GM23338 (cell line): Measurements from ENCODE around the gene NLK. TPM values are rescaled to one million over a fixed set of nuclear protein-coding genes. Genes with fewer than 3 reads are reported as not detected.

Experiments
- ATAC-seq: fragments of 200-7000 bp; cut with Tn5 transposase; 3 replicates; pipeline ENCODE4 v1.9.1; 2020
- DNase-seq: peaks from one replicate; pipeline ENCODE4 v3.0.0-alpha.2; 2015; ENCODE audit warnings: low spot score
- H2AFZ ChIP-seq: fragments of 200-600 bp; sonication (generic); 2 replicates; pipeline ENCODE4 v1.8.0; 2016; ENCODE audit warnings: antibody characterized with exemption, mild to moderate bottlenecking, moderate library complexity
- H3F3A ChIP-seq: fragments of 200-600 bp; sonication (generic); replicated peaks from 2 replicates; pipeline ENCODE4 v1.8.0; 2017; ENCODE audit warnings: antibody characterized with exemption, mixed run types, low read depth
- H3K27ac ChIP-seq: fragments of 200-600 bp; sonication (generic); 2 replicates; pipeline ENCODE4 v1.6.1; 2016; ENCODE audit warnings: low read depth
- H3K27me3 ChIP-seq: fragments of 200-600 bp; sonication (generic); 2 replicates; pipeline ENCODE4 v1.8.0; 2016; ENCODE audit warnings: mild to moderate bottlenecking, mixed run types, moderate library complexity; ENCODE audit not compliant: insufficient read depth
- H3K36me3 ChIP-seq: fragments of 200-600 bp; sonication (generic); 2 replicates; pipeline ENCODE4 v1.8.0; 2016; ENCODE audit warnings: mild to moderate bottlenecking; ENCODE audit not compliant: insufficient read depth
- H3K4me1 ChIP-seq: fragments of 200-600 bp; sonication (generic); 2 replicates; pipeline ENCODE4 v1.8.0; 2016; ENCODE audit warnings: mild to moderate bottlenecking, moderate library complexity; ENCODE audit not compliant: insufficient read depth
- H3K4me2 ChIP-seq: fragments of 200-600 bp; sonication (generic); 2 replicates; pipeline ENCODE4 v1.7.1; 2017; ENCODE audit warnings: mixed run types
- H3K4me3 ChIP-seq: fragments of 200-600 bp; sonication (generic); 2 replicates; pipeline ENCODE4 v1.6.1; 2016; ENCODE audit warnings: mixed run types
- H3K79me2 ChIP-seq: fragments of 200-600 bp; sonication (generic); replicated peaks from 2 replicates; pipeline ENCODE4 v1.8.0; 2017; ENCODE audit warnings: mild to moderate bottlenecking; ENCODE audit not compliant: insufficient read depth
- H3K9me2 ChIP-seq: fragments of 200-600 bp; sonication (generic); 2 replicates; pipeline ENCODE4 v1.8.0; 2017; ENCODE audit not compliant: insufficient read depth
- H4K20me1 ChIP-seq: fragments of 200-600 bp; sonication (generic); replicated peaks from 2 replicates; pipeline ENCODE4 v1.8.0; 2017; ENCODE audit warnings: mild to moderate bottlenecking; ENCODE audit not compliant: insufficient read depth
- H3K27ac Mint-ChIP-seq: 2 replicates; pipeline ENCODE4 v1.8.0; 2020; ENCODE audit warnings: inconsistent platforms, mild to moderate bottlenecking, moderate library complexity, mixed read lengths
- H3K27me3 Mint-ChIP-seq: 3 replicates; pipeline ENCODE4 v1.8.0; 2022; ENCODE audit warnings: low read depth, mild to moderate bottlenecking, moderate library complexity, mixed read lengths, inconsistent platforms; ENCODE audit not compliant: insufficient read depth, poor library complexity
- H3K36me3 Mint-ChIP-seq: 3 replicates; pipeline ENCODE4 v1.8.0; 2021; ENCODE audit warnings: low read depth, mild to moderate bottlenecking, inconsistent platforms, moderate library complexity, mixed read lengths
- H3K4me1 Mint-ChIP-seq: 3 replicates; pipeline ENCODE4 v1.8.0; 2020; ENCODE audit warnings: mild to moderate bottlenecking, inconsistent platforms, mixed read lengths
- H3K4me3 Mint-ChIP-seq: 3 replicates; pipeline ENCODE4 v1.8.0; 2021; ENCODE audit warnings: moderate library complexity, mild to moderate bottlenecking, inconsistent platforms, mixed read lengths
- H3K9me3 Mint-ChIP-seq: 3 replicates; pipeline ENCODE4 v1.8.0; 2020; ENCODE audit warnings: moderate library complexity, mild to moderate bottlenecking, inconsistent platforms, mixed read lengths
- CREB1 ChIP-seq: fragments of 250-450 bp; sonication (Bioruptor Pico); IDR thresholded peaks from 2 replicates; pipeline ENCODE4 v1.5.0; 2020; ENCODE audit warnings: low read depth, mild to moderate bottlenecking, moderate library complexity
- ETS1 ChIP-seq: IDR thresholded peaks from 2 replicates; pipeline ENCODE4 v1.6.1; 2016; ENCODE audit warnings: antibody characterized with exemption
- EZH2phosphoT487 ChIP-seq: fragments of 200-600 bp; sonication (generic); IDR thresholded peaks from one replicate; pipeline ENCODE4 v1.8.1; 2018; ENCODE audit warnings: antibody characterized with exemption; ENCODE audit not compliant: unreplicated experiment
- NANOG ChIP-seq: IDR thresholded peaks from 2 replicates; pipeline ENCODE4 v1.6.1; 2016; ENCODE audit warnings: antibody characterized with exemption, borderline replicate concordance
- POLR2AphosphoS5 ChIP-seq: IDR thresholded peaks from 2 replicates; pipeline ENCODE4 v1.6.1; 2016; ENCODE audit warnings: antibody characterized with exemption, low read depth
- ZNF114 ChIP-seq: fragments of 250-450 bp; sonication (Bioruptor Pico); IDR thresholded peaks from 2 replicates; pipeline ENCODE4 v1.5.0; 2020; ENCODE audit warnings: mild to moderate bottlenecking, moderate library complexity
- ZNF331 ChIP-seq: fragments of 250-450 bp; sonication (Bioruptor Pico); IDR thresholded peaks from 2 replicates; pipeline ENCODE4 v1.5.0; 2020; ENCODE audit warnings: low read depth, mild to moderate bottlenecking, moderate library complexity
- ZNF462 ChIP-seq: fragments of 250-450 bp; sonication (Bioruptor Pico); IDR thresholded peaks from 2 replicates; pipeline ENCODE4 v1.5.0; 2020; ENCODE audit warnings: mild to moderate bottlenecking, moderate library complexity
- polyA plus RNA-seq: library from polyadenylated mRNA; unstranded; fragments of >200 nt; fragmentation: Nextera tagmentation; extraction: Ambion mirVana; gene quantifications from 2 replicates; pipeline ENCODE4 v1.2.1, GENCODE V29; 2016
- total RNA-seq: library from RNA; depleted of rRNA; stranded (reverse); fragments of >200 nt; shearing (Covaris generic); gene quantifications from 2 replicates; pipeline ENCODE4 v1.2.3, GENCODE V29; 2014

Gene NLK
- total and polyA plus RNA-seq, 2 experiments from 2014 or later: 34.7 to 78.5 TPM

- Mint-ChIP-seq H3K4me3 (no peak overlapping the region), H3K27ac (no peak overlapping the region), H3K36me3 (no peaks in the 10 kb centered on the region), H3K4me1 (peaks cover 11% of the 10 kb centered on the region), H3K9me3 (no peaks in the 10 kb centered on the region), H3K27me3 (no peaks in the 10 kb centered on the region)
- Histone ChIP-seq H3K4me1 (peaks cover 7% of the 10 kb centered on the region; the same call in 1 of the 2 replicates), H2AFZ (no peak overlapping the region), H4K20me1 (no peaks in the 10 kb centered on the region), H3K4me3 (no peak overlapping the region), H3K79me2 (no peaks in the 10 kb centered on the region), H3F3A (no peaks in the 10 kb centered on the region), H3K27me3 (no peaks in the 10 kb centered on the region), H3K27ac (no peak overlapping the region), H3K9me2 (no peaks in the 10 kb centered on the region), H3K4me2 (no peak overlapping the region), H3K36me3 (no peaks in the 10 kb centered on the region)
- ATAC-seq (no peak), DNase-seq (no peak)
- TF ChIP-seq ZNF462 (no peak), CREB1 (CRISPR knock-in tag) (no peak), EZH2phosphoT487 (no peak), ZNF114 (CRISPR knock-in tag) (no peak), ZNF331 (CRISPR knock-in tag) (no peak), ETS1 (no peak), NANOG (no peak), POLR2AphosphoS5 (no peak)
These were observed 99.8 kb downstream of the NLK start for GRCh38 chr17:28142305-28142704.
